Measurements from ENCODE around the gene AKAP7. TPM values are rescaled to one million over a fixed set of nuclear protein-coding genes. Genes with fewer than 3 reads are reported as not detected.
"Not testable (repeated sequence)": the region's sequence is repeated elsewhere in the genome, so short reads cannot be mapped to it uniquely, and the experiment has no call there.

Gene AKAP7
- total and polyA plus RNA-seq, 5 donors: 9.3 to 16.2 (median 14.5) TPM

DNA sequence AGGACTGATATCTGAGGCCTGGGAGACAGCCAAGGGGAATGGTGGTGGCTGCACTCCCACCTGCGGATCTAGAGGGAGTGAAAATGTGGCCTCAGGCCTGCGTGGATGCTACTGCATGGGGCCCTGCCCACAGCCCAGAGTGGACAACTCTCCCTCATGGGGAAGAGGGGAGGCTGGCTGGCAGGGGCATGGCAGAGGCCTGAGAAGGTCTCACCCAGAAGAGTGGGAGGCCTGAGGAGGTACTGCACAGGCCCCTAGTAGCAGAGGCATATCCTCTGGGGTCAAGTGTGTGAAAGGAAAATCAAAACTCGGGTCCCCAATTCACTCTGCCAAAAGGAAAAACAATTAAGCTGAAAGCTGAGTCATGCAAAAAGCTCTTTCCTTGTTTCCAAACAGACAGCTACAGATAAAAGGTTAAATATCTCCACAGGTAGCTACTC, 158.2 kb downstream of the AKAP7 start:
- WGBS: 60% methylated on average over 3 of the region's 3 CpGs
- H3K4me1 ChIP-seq (ENCODE audit: control insufficient read depth, insufficient read depth, low read length): peaks cover 3% of the 10 kb centered on the region
- intact Hi-C loops (cut with DNase I): no loop called here
- DNase-seq (no peak), ATAC-seq (no peak)
- no peak overlapping the region for H3K27ac ChIP-seq (ENCODE audit: low read length)
- H3K4me3 ChIP-seq (ENCODE audit: low read length): no peak overlapping the region
- no peaks in the 10 kb centered on the region for H3K27me3 ChIP-seq (ENCODE audit: control insufficient read depth, insufficient read depth)
- H3K9me3 ChIP-seq (ENCODE audit: control insufficient read depth, low read length): no peaks in the 10 kb centered on the region

DNA sequence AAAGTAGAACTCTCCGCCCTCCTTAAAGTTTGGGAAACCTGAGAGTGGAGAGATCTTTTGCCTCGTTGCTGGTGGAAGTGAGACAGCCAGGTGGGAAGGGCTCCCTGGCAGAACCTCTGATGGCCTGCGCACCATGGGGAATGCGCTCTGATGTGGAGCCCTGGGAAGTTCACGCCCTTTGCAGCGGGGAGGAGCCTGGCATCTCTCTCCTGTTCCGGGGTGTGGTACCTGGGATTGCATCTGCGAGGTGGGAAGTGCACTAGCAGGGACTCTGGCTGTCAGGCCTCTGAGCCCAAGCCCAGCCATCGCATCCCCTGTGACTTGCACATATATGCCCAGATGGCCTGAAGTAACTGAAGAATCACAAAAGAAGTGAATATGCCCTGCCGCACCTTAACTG, 159.8 kb downstream of the AKAP7 start:
- no peaks in the 10 kb centered on the region for H3K9me3 ChIP-seq (ENCODE audit: control insufficient read depth, low read length)
- DNase-seq (no peak), ATAC-seq (no peak)
- no peak overlapping the region for H3K27ac ChIP-seq (ENCODE audit: low read length)
- WGBS: 95% methylated on average over 10 of the region's 10 CpGs
- H3K27me3 ChIP-seq (ENCODE audit: control insufficient read depth, insufficient read depth): no peaks in the 10 kb centered on the region
- peaks cover 3% of the 10 kb centered on the region for H3K4me1 ChIP-seq (ENCODE audit: control insufficient read depth, insufficient read depth, low read length)
- intact Hi-C loops (cut with DNase I): no loop called here
- no peak overlapping the region for H3K4me3 ChIP-seq (ENCODE audit: low read length)

DNA sequence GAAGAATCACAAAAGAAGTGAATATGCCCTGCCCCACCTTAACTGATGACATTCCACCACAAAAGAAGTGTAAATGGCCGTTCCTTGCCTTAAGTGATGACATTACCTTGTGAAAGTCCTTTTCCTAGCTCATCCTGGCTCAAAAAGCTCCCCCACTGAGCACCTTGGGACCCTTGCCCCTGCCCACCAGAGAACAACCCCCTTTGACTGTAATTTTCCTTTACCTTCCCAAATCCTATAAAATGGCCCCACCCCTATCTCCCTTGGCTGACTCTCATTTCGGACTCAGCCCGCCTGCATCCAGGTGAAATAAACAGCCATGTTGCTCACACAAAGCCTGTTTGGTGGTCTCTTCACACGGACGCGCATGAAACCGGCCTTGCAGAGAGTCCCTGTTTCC, 165.6 kb downstream of the AKAP7 start:
- intact Hi-C loops (cut with DNase I); H3K9me3 ChIP-seq (ENCODE audit: control insufficient read depth, low read length); H3K4me3 ChIP-seq (ENCODE audit: low read length); H3K27ac ChIP-seq (ENCODE audit: low read length); H3K27me3 ChIP-seq (ENCODE audit: control insufficient read depth, insufficient read depth); DNase-seq; ATAC-seq; H3K4me1 ChIP-seq (ENCODE audit: control insufficient read depth, insufficient read depth, low read length): not testable (repeated sequence)
- 93% methylated on average over 7 of the region's 7 CpGs for WGBS

DNA sequence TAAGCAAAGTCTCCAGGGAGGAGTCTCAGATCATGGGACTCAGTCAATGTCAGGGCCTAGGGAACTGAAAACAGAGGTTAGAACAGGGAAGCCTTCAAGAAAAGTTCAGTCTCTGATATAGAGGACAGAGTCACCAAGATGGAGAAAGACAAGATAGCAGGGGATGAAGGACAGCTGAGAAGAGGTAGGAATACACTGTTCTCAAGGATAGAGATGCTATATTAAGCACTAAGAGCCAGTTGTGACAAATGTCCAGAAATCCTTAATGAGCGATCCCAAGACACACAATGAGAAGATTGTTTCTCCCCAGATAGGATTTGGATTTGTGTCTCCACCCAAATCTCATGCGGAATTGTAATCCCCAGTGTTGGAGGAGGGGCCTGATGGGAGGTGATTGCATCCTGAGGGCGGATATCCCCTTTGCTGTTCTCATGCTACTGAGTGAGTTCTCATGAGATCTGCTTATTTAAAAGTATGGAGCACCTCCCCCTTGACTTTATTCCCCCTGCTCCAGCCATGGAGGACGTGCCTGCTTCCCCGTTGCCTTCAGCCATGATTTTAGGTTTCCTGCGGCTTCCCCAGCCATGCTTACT, 168.2 kb downstream of the AKAP7 start:
- ATAC-seq (no peak), DNase-seq (no peak)
- intact Hi-C loops (cut with DNase I): no loop called here
- H3K4me1 ChIP-seq (ENCODE audit: control insufficient read depth, insufficient read depth, low read length): no peaks in the 10 kb centered on the region
- no peak overlapping the region for H3K27ac ChIP-seq (ENCODE audit: low read length)
- H3K9me3 ChIP-seq (ENCODE audit: control insufficient read depth, low read length): no peaks in the 10 kb centered on the region
- 81% methylated on average over 6 of the region's 6 CpGs for WGBS
- no peak overlapping the region for H3K4me3 ChIP-seq (ENCODE audit: low read length)
- no peaks in the 10 kb centered on the region for H3K27me3 ChIP-seq (ENCODE audit: control insufficient read depth, insufficient read depth)

DNA sequence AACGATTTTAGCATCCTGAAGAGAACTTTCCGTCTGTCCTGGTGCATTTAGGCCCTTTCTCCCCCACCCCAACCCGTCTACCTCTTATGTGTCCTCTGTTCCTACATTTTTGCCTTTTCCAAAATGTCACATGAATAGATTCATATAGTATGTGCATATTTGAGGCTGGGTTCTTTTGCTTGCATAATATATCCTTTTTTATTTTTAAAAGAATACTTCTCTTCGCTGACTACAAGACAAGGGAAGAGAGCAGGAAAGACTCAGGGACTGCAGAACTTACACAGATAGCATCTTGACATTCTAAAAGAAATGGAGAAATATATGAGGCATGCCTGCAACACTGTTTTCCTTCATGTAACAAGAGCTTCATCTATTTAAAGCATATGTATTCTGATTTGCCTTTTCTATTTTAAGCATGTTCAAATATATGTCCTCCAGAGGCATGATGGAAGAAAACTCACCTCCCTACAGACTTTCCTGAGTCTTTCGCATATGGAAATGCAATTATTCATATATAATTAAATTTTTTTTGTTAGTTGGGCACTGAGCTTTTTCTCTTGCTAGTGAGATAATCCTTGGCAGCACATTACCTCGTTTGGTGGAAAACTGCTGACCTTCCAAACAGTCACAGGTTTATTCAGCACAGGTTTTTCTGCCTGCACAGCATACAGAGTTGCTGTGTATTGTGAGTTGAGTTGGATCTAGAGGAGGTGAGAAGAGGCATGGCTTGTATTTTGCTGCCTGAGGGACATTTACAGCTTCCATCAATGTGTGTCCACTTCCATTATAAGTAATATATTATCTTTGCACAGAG, 170.0 kb downstream of the AKAP7 start:
- no peaks in the 10 kb centered on the region for H3K9me3 ChIP-seq (ENCODE audit: control insufficient read depth, low read length)
- 72% methylated on average over 6 of the region's 6 CpGs for WGBS
- H3K27me3 ChIP-seq (ENCODE audit: control insufficient read depth, insufficient read depth): no peaks in the 10 kb centered on the region
- intact Hi-C loops (cut with DNase I): loop anchor here in 1 of 4 donors (5.0 kb wide), 1 partner anchor 212 kb away; no protein-coding TSS in a partner anchor
- DNase-seq (no peak), ATAC-seq (no peak)
- H3K4me1 ChIP-seq (ENCODE audit: control insufficient read depth, insufficient read depth, low read length): no peaks in the 10 kb centered on the region
- no peak overlapping the region for H3K27ac ChIP-seq (ENCODE audit: low read length)
- no peak overlapping the region for H3K4me3 ChIP-seq (ENCODE audit: low read length)

DNA sequence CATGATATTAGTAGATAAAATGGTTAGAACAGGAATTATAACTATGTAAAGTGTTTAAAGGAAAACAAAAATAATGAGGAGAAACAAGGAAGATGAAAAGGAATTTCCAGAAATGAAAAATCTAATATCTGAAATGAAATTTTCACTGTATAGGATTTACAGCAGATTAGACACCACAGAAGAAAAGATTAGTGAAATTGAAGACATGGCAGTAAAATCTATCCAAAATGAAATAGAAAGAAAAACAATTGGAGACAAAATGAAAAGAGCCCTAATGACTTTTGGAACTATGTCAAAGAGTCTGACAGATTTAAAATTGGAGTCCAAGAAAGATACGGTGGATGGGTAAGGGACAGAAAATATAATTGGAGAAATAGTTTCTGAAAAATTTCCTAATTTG, 174.2 kb downstream of the AKAP7 start:
- no peaks in the 10 kb centered on the region for H3K9me3 ChIP-seq (ENCODE audit: control insufficient read depth, low read length)
- no peaks in the 10 kb centered on the region for H3K27me3 ChIP-seq (ENCODE audit: control insufficient read depth, insufficient read depth)
- intact Hi-C loops (cut with DNase I): loop anchor here in 1 of 4 donors (5.0 kb wide), 1 partner anchor 208 kb away; no protein-coding TSS in a partner anchor
- ATAC-seq: no peak
- 94% methylated on average over 1 of the region's 1 CpG for WGBS
- no peak for DNase-seq
- no peak overlapping the region for H3K4me3 ChIP-seq (ENCODE audit: low read length)
- no peaks in the 10 kb centered on the region for H3K4me1 ChIP-seq (ENCODE audit: control insufficient read depth, insufficient read depth, low read length)
- no peak overlapping the region for H3K27ac ChIP-seq (ENCODE audit: low read length)

DNA sequence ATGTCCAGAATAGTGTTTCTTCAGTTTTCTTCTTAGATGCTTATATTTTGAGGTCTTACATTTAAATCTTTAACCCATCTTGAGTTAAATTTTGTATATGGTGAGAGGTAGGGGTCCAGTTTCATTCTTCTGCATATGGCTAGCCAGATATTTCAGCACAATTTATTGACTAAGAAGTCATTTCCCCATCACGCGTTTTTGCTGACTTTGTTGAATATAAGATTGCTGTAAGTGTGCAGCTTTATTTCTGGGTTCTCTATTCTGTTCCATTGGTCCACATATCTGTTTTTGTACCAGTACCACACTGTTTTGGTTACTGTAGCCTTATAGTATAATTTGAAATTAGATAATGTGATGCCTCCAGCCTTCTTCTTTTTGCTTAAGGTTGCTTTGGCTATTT, 179.6 kb downstream of the AKAP7 start:
- H3K27ac ChIP-seq (ENCODE audit: low read length): no peak overlapping the region
- no peaks in the 10 kb centered on the region for H3K4me1 ChIP-seq (ENCODE audit: control insufficient read depth, insufficient read depth, low read length)
- no peaks in the 10 kb centered on the region for H3K27me3 ChIP-seq (ENCODE audit: control insufficient read depth, insufficient read depth)
- no peak overlapping the region for H3K4me3 ChIP-seq (ENCODE audit: low read length)
- intact Hi-C loops (cut with DNase I): no loop called here
- ATAC-seq (no peak), DNase-seq (no peak)
- 96% methylated on average over 2 of the region's 2 CpGs for whole genome bisulfite sequencing
- H3K9me3 ChIP-seq (ENCODE audit: control insufficient read depth, low read length): no peaks in the 10 kb centered on the region

DNA sequence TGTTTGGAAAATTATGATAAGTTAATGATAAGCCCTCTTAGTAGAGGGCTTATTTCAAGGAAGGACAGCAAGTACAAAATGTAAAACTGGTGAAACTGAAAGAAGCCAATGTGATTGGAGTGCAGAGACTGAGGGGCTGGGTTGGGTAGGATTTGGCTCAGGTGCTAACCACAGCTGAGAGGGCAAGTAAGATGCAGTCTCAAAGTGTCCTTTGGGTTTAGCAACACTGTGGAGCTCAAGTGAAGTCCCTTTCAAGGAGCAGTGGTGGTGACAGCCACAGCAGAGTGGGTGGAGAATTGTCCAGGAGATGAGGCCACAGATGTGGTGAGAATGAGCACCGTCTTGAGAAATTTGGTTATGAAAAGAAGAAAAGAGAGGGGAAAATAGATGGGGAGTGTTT, 181.4 kb downstream of the AKAP7 start:
- intact Hi-C loops (cut with DNase I): no loop called here
- no peak overlapping the region for H3K27ac ChIP-seq (ENCODE audit: low read length)
- no peaks in the 10 kb centered on the region for H3K9me3 ChIP-seq (ENCODE audit: control insufficient read depth, low read length)
- H3K4me3 ChIP-seq (ENCODE audit: low read length): no peak overlapping the region
- ATAC-seq: no peak
- no peaks in the 10 kb centered on the region for H3K4me1 ChIP-seq (ENCODE audit: control insufficient read depth, insufficient read depth, low read length)
- no peaks in the 10 kb centered on the region for H3K27me3 ChIP-seq (ENCODE audit: control insufficient read depth, insufficient read depth)
- no peak for DNase-seq
- 91% methylated on average over 1 of the region's 1 CpG for WGBS

DNA sequence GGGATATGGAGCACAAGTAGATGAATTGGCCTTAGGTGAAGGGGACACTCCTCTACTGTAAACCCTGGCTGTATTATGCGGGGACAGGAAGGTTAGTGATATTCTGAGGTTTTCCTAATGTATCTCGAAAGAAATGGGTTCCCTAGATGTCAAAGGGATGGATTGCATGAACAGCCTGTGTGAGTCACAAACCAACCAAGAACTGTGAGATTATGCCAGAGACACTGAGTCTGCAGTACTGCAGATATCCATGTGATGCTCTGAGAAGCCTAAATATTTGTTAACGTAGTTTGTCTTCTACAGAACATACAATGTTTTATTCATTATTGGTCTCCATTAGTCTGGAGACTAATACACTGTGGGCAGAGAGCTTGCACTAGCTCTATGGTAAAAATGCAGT, 182.2 kb downstream of the AKAP7 start:
- WGBS: 86% methylated on average over 3 of the region's 3 CpGs
- no peaks in the 10 kb centered on the region for H3K4me1 ChIP-seq (ENCODE audit: control insufficient read depth, insufficient read depth, low read length)
- H3K4me3 ChIP-seq (ENCODE audit: low read length): no peak overlapping the region
- no peak overlapping the region for H3K27ac ChIP-seq (ENCODE audit: low read length)
- ATAC-seq (no peak), DNase-seq (no peak)
- intact Hi-C loops (cut with DNase I): no loop called here
- no peaks in the 10 kb centered on the region for H3K27me3 ChIP-seq (ENCODE audit: control insufficient read depth, insufficient read depth)
- no peaks in the 10 kb centered on the region for H3K9me3 ChIP-seq (ENCODE audit: control insufficient read depth, low read length)

DNA sequence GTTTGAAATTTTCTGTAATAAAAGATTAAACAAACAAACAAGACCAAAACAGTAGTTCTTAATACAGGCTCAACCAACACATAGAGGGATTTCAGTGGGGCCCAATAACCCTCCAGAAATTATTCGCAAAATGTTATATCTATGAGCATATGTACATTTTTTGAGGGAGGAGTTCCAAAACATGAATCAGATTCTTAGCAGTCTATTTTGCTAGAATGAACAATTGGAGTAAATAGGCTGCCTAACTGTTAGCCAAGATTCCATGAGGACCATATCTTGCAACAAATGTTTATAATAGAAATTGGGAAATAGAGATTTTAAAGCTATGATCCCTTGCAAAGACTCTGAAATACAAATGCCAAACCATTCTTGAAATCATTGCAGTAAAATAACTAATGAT, 186.3 kb downstream of the AKAP7 start:
- Histone ChIP-seq H3K27ac (ENCODE audit: low read length) (no peak overlapping the region), H3K9me3 (ENCODE audit: control insufficient read depth, low read length) (no peaks in the 10 kb centered on the region), H3K4me1 (ENCODE audit: control insufficient read depth, insufficient read depth, low read length) (no peaks in the 10 kb centered on the region), H3K27me3 (ENCODE audit: control insufficient read depth, insufficient read depth) (no peaks in the 10 kb centered on the region), H3K4me3 (ENCODE audit: low read length) (no peak overlapping the region)
- ATAC-seq: no peak
- intact Hi-C loops (cut with DNase I): no loop called here
- 58% methylated on average over 1 of the region's 1 CpG for WGBS
- no peak for DNase-seq

DNA sequence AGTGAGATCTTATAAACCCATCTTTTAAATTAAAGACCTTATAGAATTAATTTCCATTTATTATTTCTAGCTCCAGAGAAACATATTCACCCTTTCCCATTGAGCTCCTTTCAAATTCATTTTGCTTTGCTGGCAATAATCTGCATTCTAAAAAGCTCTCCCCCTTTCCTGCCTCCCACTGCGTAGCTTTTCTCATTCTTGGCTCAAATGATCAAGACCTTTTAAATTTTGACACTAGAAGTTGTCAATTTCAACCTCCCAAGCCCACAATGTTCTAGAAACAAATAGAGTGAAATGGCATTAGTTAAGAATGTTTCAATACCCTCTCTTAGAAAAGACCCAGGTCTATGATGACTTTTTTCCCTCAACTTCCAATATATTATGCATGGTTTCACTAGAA, 186.9 kb downstream of the AKAP7 start:
- Histone ChIP-seq H3K27ac (ENCODE audit: low read length) (no peak overlapping the region), H3K9me3 (ENCODE audit: control insufficient read depth, low read length) (no peaks in the 10 kb centered on the region), H3K4me1 (ENCODE audit: control insufficient read depth, insufficient read depth, low read length) (no peaks in the 10 kb centered on the region), H3K4me3 (ENCODE audit: low read length) (no peak overlapping the region), H3K27me3 (ENCODE audit: control insufficient read depth, insufficient read depth) (no peaks in the 10 kb centered on the region)
- 35% methylated on average over 1 of the region's 1 CpG for WGBS
- intact Hi-C loops (cut with DNase I): no loop called here
- no peak for ATAC-seq
- DNase-seq: no peak

Measured in right cardiac atrium (tissue), 5 donors.